Ramos (cell line): ENCODE measurements around the gene P4HB.

Experiments used
- in situ Hi-C: fragments of 300-500 bp; cut with MboI; formaldehyde crosslinking; loops from one replicate; pipeline ENCODE4 v1.14.3; 2022; ENCODE audit warnings: low sequenced_read_pairs; ENCODE audit not compliant: unreplicated experiment

Gene P4HB

DNA sequence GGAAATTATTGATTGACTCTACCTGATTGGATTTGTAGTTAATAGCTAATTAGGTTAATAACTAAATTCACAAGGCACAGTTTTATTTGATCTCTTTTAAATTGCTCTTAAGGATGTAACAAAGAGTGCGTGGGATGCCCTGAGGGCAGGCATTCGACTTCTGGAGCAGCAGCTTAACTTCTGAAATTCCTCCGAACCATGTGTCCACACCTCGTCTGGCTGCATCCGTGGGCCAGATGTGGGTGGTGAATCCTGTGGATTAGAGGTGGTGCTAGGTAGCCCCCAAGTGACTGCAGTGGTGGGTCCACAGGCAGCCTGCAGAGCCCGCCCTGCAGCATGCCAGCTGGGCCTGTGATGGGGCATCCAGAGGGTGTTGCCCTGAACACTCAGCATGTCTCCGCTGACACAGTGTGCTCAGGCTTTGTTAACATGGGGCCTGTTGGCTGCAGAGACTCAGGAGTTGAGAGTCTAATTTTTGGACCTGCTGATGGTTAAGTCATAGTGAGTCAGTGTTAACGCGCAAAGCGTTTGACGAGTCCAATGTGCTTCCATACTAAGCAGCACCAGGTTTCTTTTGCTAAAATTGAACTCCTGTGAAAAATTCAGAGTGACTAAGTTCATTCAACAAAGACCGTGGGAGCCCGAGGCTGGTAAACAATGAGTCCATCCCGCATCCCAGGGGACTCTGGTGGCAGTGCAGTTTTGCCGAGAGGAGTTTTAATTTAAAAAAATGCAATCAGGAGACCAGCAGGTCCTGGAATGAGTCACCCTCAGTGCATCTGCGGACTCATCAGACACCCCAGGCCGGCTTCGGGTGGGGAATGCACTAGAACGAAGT lies 37.9 kb upstream of the P4HB start:
- in situ Hi-C loops, result no loop called here

DNA sequence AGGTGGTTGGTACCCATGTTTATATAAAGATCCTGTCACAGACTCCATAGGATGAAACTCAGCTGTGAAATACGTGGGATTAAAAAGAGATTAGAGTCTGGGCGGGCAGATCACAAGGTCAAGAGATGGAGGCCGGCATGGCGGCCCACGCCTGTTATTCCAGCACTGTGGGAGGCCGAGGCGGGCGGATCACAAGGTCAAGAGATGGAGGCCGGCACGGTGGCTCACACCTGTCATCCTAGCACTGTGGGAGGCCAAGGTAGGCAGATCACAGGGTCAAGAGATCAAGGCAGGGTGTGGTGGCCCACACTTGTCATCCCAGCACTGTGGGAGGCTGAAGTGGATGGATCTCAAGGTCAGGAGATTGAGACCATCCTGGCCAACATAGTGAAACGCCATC lies 35.1 kb upstream of the P4HB start:
- in situ Hi-C loops, result no loop called here

DNA sequence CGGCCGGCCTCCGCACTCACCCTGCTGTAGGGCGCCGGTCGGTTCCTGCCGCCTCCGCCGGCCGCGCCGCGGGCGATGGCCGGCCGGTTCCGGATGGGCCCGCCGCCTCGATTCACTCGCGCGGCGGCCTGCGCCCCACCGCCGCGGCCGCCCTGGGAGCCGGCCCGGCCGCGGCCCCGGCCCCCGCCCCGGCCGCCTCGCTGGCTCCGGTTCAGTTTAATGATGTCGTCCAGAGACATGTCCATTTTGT lies 30.9 kb upstream of the P4HB start:
- in situ Hi-C loops, result no loop called here

- in situ Hi-C loops, result no loop called here
These were observed 30.3 kb upstream of the P4HB start for GRCh38 chr17:81890447-81891302.

- in situ Hi-C loops, result no loop called here
These were observed 29.3 kb upstream of the P4HB start for GRCh38 chr17:81889602-81890001.

GRCh38 chr17:81888988-81889595 lies 28.8 kb upstream of the P4HB start:
- in situ Hi-C loops, result no loop called here

DNA sequence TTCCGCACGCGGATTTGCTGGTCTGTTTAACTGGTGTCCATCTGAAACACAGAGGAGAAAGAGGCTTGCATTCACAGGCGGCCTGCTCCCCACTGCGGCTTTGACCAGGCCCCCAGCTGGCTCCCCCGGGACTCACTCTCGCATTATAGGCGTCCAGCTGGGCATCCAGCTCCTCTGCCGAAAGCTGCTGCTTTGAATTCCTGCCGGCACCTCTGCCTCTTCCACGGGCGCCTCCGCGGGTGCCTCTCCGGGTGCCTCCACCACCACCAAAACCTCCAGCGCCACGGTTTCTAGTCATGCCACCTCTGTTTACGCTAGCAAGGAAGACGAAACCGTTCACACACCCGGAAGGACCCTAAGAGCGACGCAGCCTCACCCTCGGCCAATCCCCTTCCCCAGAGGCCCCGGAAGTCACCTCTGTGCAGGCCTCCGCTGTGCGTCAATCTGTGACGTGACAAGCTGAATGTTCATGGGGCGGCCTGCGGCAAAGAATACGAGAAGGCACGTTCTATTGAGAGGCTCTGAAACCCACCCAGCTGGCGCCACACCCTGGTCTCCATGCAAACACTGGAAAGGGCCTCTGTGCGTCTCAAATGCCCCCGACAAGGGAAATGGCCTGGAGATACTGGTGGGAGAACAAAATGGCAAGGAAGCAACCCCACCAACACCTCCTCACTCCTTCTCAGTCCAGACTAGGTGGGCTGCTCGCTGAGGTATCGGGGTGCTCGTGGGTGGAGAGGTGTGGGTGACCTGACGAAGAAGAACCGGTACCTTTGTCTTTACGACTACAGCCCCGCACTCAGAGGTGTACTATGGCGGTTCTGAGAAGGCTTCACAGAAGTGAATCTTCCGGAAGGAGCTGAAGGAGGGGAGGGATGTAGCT lies 28.0 kb upstream of the P4HB start:
- in situ Hi-C loops, result no loop called here

GRCh38 chr17:81885869-81886548 lies 25.7 kb upstream of the P4HB start:
- in situ Hi-C loops, result no loop called here

- in situ Hi-C loops, result no loop called here
These were observed 25.1 kb upstream of the P4HB start for GRCh38 chr17:81885454-81885853.

GRCh38 chr17:81884968-81885367 lies 24.6 kb upstream of the P4HB start:
- in situ Hi-C loops, result no loop called here

- in situ Hi-C loops, result no loop called here
These were observed 24.2 kb upstream of the P4HB start for GRCh38 chr17:81884520-81884919.

DNA sequence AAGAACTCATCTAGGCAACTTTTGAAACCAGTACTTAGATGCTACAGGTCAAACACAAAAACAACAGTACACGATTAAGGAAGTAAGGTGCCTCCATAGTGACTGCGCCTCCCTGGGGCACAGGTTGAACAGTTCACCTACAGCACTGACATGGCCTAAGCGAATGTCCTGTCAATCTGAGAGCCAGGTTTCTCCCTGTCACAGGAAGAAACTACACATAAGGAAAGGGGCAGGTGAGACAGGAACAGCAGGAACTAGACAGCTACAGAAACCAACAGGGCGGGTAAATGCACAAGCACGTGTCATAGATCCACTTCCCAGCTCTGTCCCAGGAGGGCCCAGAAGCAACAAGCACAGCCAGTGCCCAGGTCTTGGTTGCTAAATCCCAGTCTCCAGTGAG lies 18.8 kb upstream of the P4HB start:
- in situ Hi-C loops, result no loop called here

GRCh38 chr17:81878294-81878693 lies 18.0 kb upstream of the P4HB start:
- in situ Hi-C loops, result no loop called here

DNA sequence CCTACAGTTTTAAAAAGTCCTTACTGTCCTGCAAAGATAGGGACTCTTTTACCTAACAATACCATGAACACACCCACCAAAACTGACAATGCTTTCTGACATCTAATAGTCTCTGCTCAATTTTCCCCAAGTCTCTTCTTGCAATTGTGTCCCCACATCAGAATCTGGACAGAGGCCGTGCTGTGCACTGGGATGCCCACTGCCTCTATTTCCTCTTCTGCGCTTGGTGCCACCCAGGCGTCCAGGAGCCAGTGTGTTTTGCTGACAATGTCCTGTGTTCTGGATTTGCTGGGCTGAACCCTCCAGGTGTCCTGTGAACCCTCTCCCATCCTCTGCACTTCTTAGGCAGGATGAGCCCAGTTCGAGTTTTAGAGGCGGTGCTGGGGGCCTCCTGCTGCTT lies 17.2 kb upstream of the P4HB start:
- in situ Hi-C loops, result no loop called here

DNA sequence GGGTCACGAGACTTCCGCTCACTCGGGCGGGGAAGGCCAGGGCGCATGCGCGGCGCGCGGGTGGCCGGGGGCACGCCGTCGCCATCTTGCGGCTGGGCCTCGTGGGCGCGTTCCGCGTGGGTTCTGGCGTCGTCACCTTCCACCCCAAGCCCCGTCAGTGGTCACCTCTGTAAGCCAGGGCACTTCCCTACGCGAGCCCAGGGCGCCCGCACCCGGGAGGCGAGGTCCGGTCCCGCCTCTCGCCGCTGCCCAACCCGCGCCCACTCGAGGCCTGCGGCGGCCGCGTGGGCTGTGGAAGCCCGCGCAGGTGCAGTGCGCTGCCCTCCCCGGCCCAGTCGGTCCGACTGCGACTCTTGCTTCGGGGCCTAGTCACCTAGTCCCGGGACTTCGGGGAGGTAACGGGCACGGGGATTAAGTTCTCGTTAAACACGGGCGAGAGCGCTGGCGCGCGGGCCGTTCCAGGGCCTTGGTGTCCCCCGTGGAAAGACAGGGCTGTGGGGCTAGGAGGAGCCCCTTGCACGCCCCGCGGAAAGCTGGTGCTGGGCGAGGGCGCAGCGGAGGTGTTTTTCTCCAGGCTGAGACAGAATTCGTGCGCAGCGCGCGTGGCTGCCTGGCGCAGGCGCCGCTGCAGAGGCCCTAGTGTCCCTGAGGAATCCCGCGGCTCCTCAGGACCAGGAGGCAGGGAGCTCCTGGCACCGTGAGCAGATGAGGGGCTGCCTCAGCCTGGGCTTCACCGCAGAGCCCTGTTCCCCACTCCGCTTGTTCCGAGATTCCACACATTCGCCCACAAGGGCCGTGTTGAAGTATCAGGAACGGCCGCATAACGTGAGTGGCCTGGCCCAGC lies 11.3 kb upstream of the P4HB start:
- in situ Hi-C loops, result no loop called here

- in situ Hi-C loops, result no loop called here
These were observed 10.6 kb upstream of the P4HB start, which contains the start of gene ARHGDIA for GRCh38 chr17:81870981-81871386. ARHGDIA (minus strand) TSS chr17:81871337; CDS start chr17:81869930, 1,407 bp downstream.

DNA sequence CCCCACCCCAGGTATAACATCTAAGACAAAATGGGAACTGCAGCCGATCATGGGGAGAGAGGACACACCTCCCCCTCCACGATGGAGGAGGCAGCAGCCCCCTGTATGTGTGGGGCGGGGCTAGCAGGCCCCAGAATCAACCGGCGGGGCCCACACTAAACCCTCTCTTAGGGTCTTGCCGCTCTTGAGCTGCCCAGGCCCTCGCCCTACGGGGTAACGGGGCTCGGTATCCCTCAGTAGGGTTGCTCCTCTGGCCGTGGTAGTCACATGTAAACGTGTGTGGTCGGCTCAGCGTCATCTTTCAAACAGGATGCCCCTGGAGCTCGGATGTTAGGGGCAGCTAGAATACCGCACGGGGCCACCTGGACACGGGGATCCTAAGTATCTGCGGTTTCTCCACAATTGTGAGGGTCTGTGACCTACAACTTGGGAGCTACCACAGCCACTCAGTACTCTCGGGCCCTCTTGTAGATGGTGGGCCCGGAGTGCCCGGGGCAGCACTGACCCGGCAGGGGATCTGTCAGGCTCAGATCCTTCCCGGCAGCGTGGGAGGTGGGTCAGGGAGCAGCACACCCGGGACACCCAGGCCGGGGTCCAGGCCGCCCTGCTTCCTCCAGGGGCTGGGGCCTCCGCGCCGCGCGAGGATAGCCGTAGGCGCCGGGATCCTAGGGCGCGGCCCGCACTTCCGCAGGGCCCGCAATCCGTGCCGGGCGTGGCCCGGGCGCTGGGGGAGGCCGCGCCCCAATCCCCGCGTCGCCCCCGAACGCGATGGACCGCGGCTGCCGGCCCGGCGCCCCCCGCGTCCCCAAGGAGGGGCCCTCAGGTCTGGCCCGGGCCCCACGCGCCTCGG lies 10.0 kb upstream of the P4HB start:
- in situ Hi-C loops, result no loop called here
